Ishikawa (cell line): ENCODE results near the gene LHFPL2.

Experiments used
- FOXM1 ChIP-seq: IDR thresholded peaks from 2 replicates; pipeline ENCODE4 v1.6.1; 2012; ENCODE audit warnings: low read depth, borderline replicate concordance
- MAX ChIP-seq: IDR thresholded peaks from 2 replicates; pipeline ENCODE4 v1.6.1; 2012
- RAD21 ChIP-seq: IDR thresholded peaks from 2 replicates; pipeline ENCODE4 v1.6.1; 2012; ENCODE audit warnings: low read depth
- TF ChIP-seq, protein P1 (sequence below): IDR thresholded peaks from 2 replicates; pipeline ENCODE4 v1.6.1; 2012

The LHFPL2 gene

DNA sequence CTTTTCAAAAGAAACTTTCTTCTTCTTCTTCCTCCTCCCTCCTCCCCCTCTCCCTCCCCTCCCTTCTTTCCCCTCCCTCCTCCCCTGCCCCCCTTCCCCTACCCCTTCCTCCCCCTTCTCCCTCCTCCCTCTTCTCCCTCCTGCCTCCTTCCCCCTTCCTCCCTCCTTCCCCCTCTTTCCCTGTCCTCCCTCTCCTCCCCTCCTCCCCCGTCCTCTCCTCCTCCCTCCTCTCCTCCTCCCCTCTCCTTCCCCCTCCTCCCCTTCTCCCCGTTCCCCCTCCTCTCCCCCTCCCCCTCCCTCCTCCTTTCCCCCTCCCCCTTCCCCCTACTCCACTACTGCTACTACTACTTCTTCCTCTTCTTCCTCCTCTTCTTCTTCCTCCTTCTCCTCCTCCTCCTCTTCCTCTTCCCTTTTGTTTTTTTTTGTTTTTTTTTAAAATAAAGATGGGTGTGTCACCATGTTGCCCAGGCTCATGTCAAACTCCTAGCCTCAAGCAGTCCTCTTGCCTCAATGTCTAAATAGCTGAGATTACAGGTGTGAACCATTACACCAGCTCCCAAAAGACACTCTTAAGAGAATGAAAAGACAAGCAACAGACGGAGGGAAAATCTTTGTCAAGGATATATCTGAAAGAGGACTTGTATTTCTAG is 200.7 kb downstream of the LHFPL2 start:
- TF ChIP-seq, protein P1, sequence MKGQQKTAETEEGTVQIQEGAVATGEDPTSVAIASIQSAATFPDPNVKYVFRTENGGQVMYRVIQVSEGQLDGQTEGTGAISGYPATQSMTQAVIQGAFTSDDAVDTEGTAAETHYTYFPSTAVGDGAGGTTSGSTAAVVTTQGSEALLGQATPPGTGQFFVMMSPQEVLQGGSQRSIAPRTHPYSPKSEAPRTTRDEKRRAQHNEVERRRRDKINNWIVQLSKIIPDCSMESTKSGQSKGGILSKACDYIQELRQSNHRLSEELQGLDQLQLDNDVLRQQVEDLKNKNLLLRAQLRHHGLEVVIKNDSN: no peak
- TF ChIP-seq MAX: no peak
- no peak for TF ChIP-seq FOXM1
- TF ChIP-seq RAD21: no peak
